ENCODE data around the gene MPP4. TPM values are rescaled to one million over a fixed set of nuclear protein-coding genes. Genes with fewer than 3 reads are reported as not detected.

Gene MPP4
- total RNA-seq, 3 donors from 2014 or later: 0.25 TPM; not detected in 2

GRCh38 chr2:201642086-201642578 is 56.3 kb downstream of the MPP4 start:
- H3K4me1 ChIP-seq (ENCODE audit: low read depth): peaks cover 5% of the 10 kb centered on the region
- no peaks in the 10 kb centered on the region for H3K9me3 ChIP-seq
- peak; percentile 61 for ATAC-seq
- intact Hi-C loops (cut with DNase I, micrococcal nuclease): no loop called here
- no peak for DNase-seq
- no peaks in the 10 kb centered on the region for H3K36me3 ChIP-seq (ENCODE audit: low read depth)
- TF ChIP-seq, protein P1, sequence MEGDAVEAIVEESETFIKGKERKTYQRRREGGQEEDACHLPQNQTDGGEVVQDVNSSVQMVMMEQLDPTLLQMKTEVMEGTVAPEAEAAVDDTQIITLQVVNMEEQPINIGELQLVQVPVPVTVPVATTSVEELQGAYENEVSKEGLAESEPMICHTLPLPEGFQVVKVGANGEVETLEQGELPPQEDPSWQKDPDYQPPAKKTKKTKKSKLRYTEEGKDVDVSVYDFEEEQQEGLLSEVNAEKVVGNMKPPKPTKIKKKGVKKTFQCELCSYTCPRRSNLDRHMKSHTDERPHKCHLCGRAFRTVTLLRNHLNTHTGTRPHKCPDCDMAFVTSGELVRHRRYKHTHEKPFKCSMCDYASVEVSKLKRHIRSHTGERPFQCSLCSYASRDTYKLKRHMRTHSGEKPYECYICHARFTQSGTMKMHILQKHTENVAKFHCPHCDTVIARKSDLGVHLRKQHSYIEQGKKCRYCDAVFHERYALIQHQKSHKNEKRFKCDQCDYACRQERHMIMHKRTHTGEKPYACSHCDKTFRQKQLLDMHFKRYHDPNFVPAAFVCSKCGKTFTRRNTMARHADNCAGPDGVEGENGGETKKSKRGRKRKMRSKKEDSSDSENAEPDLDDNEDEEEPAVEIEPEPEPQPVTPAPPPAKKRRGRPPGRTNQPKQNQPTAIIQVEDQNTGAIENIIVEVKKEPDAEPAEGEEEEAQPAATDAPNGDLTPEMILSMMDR (IDR thresholded peaks at IDR 0.05): no peak
- H3K4me3 ChIP-seq: peak overlapping the region; percentile 65

GRCh38 chr2:201639205-201639604 is 59.2 kb downstream of the MPP4 start:
- intact Hi-C loops (cut with DNase I, micrococcal nuclease): no loop called here
- TF ChIP-seq, protein P1 (IDR thresholded peaks at IDR 0.05): no peak
- Histone ChIP-seq H3K4me1 (ENCODE audit: low read depth) (peaks cover 5% of the 10 kb centered on the region), H3K36me3 (ENCODE audit: low read depth) (no peaks in the 10 kb centered on the region), H3K4me3 (no peak overlapping the region), H3K9me3 (no peaks in the 10 kb centered on the region)
- DNase-seq (no peak), ATAC-seq (no peak)

DNA sequence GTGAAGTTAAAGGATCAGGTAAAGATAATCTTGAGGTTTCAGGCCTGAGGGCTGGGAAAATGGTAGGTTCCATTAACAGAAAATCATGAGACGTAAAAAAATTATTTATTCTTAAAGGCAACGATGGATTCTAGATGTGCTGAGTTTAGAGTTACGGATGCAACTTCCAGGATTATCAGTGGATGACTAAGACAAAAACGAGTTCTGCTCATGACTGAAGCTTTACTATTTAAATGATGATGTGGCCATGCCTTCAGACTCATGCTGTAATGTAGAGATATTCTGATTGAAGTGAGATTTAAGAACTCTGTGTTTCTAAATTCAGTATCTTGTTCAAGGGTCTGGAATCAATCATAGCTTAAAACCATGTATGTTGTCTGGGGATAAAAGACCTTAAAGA is 60.1 kb downstream of the MPP4 start:
- Histone ChIP-seq H3K9me3 (no peaks in the 10 kb centered on the region), H3K4me1 (ENCODE audit: low read depth) (no peaks in the 10 kb centered on the region), H3K36me3 (ENCODE audit: low read depth) (no peaks in the 10 kb centered on the region), H3K4me3 (no peak overlapping the region)
- no peak for ATAC-seq
- DNase-seq: no peak
- intact Hi-C loops (cut with DNase I, micrococcal nuclease): no loop called here
- TF ChIP-seq, protein P1 (IDR thresholded peaks at IDR 0.05): no peak

- TF ChIP-seq, protein P1 (IDR thresholded peaks at IDR 0.05): no peak
- DNase-seq: no peak
- intact Hi-C loops (cut with DNase I, micrococcal nuclease): no loop called here
- no peak for ATAC-seq
- no peak overlapping the region for H3K4me3 ChIP-seq
- no peaks in the 10 kb centered on the region for H3K36me3 ChIP-seq (ENCODE audit: low read depth)
- H3K4me1 ChIP-seq (ENCODE audit: low read depth): no peaks in the 10 kb centered on the region
- no peaks in the 10 kb centered on the region for H3K9me3 ChIP-seq
These were observed 64.7 kb downstream of the MPP4 start for GRCh38 chr2:201633661-201634249.

GRCh38 chr2:201631041-201631440 is 67.4 kb downstream of the MPP4 start:
- Histone ChIP-seq H3K9me3 (no peaks in the 10 kb centered on the region), H3K4me1 (ENCODE audit: low read depth) (no peaks in the 10 kb centered on the region), H3K4me3 (no peak overlapping the region), H3K36me3 (ENCODE audit: low read depth) (no peaks in the 10 kb centered on the region)
- ATAC-seq (no peak), DNase-seq (no peak)
- TF ChIP-seq, protein P1 (IDR thresholded peaks at IDR 0.05): no peak
- intact Hi-C loops (cut with DNase I, micrococcal nuclease): no loop called here

DNA sequence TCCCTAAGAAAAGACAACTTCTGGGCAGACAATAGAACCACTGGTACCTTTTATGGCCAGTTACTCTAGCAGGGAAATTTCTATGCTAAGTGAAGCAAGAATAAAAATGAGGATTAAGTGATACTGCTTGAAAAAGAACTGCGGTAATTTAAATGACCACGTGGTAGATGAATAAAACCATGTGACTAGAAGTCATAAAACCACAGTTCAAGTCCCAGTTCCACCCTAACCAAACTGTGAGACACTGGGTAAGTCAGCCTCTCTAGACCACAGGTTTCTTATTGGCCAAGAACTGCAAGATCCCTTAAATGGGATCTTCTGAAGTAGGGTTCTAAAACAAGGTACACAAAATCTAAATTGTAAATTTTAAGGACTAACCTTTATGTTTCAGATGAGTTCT is 67.9 kb downstream of the MPP4 start:
- no peak overlapping the region for H3K4me3 ChIP-seq
- no peak for DNase-seq
- no peak for ATAC-seq
- no peaks in the 10 kb centered on the region for H3K4me1 ChIP-seq (ENCODE audit: low read depth)
- intact Hi-C loops (cut with DNase I, micrococcal nuclease): no loop called here
- H3K9me3 ChIP-seq: no peaks in the 10 kb centered on the region
- H3K36me3 ChIP-seq (ENCODE audit: low read depth): no peaks in the 10 kb centered on the region
- TF ChIP-seq, protein P1 (IDR thresholded peaks at IDR 0.05): no peak
